ENCODE data around the gene CHN2.

- TF ChIP-seq SP1 (CRISPR knock-in tag; conservative IDR thresholded peaks at IDR 0.05) (no peak), IRF1 (CRISPR knock-in tag; IDR thresholded peaks at IDR 0.05) (no peak), CREM (CRISPR knock-in tag; IDR thresholded peaks at IDR 0.05) (no peak), STAT6 (CRISPR knock-in tag; conservative IDR thresholded peaks at IDR 0.05; ENCODE audit: low read depth) (no peak), ZNF232 (CRISPR knock-in tag; IDR thresholded peaks at IDR 0.05) (no peak), TEAD4 (CRISPR knock-in tag; IDR thresholded peaks at IDR 0.05) (no peak), FOXP4 (CRISPR knock-in tag; IDR thresholded peaks at IDR 0.05) (no peak), ELF4 (CRISPR knock-in tag; IDR thresholded peaks at IDR 0.05; ENCODE audit: low read depth) (no peak)
- TF ChIP-seq, protein P1, sequence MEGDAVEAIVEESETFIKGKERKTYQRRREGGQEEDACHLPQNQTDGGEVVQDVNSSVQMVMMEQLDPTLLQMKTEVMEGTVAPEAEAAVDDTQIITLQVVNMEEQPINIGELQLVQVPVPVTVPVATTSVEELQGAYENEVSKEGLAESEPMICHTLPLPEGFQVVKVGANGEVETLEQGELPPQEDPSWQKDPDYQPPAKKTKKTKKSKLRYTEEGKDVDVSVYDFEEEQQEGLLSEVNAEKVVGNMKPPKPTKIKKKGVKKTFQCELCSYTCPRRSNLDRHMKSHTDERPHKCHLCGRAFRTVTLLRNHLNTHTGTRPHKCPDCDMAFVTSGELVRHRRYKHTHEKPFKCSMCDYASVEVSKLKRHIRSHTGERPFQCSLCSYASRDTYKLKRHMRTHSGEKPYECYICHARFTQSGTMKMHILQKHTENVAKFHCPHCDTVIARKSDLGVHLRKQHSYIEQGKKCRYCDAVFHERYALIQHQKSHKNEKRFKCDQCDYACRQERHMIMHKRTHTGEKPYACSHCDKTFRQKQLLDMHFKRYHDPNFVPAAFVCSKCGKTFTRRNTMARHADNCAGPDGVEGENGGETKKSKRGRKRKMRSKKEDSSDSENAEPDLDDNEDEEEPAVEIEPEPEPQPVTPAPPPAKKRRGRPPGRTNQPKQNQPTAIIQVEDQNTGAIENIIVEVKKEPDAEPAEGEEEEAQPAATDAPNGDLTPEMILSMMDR (IDR thresholded peaks at IDR 0.05): no peak
- TF ChIP-seq, protein P2, sequence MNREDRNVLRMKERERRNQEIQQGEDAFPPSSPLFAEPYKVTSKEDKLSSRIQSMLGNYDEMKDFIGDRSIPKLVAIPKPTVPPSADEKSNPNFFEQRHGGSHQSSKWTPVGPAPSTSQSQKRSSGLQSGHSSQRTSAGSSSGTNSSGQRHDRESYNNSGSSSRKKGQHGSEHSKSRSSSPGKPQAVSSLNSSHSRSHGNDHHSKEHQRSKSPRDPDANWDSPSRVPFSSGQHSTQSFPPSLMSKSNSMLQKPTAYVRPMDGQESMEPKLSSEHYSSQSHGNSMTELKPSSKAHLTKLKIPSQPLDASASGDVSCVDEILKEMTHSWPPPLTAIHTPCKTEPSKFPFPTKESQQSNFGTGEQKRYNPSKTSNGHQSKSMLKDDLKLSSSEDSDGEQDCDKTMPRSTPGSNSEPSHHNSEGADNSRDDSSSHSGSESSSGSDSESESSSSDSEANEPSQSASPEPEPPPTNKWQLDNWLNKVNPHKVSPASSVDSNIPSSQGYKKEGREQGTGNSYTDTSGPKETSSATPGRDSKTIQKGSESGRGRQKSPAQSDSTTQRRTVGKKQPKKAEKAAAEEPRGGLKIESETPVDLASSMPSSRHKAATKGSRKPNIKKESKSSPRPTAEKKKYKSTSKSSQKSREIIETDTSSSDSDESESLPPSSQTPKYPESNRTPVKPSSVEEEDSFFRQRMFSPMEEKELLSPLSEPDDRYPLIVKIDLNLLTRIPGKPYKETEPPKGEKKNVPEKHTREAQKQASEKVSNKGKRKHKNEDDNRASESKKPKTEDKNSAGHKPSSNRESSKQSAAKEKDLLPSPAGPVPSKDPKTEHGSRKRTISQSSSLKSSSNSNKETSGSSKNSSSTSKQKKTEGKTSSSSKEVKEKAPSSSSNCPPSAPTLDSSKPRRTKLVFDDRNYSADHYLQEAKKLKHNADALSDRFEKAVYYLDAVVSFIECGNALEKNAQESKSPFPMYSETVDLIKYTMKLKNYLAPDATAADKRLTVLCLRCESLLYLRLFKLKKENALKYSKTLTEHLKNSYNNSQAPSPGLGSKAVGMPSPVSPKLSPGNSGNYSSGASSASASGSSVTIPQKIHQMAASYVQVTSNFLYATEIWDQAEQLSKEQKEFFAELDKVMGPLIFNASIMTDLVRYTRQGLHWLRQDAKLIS (CRISPR knock-in tag; IDR thresholded peaks at IDR 0.05; ENCODE audit: borderline replicate concordance): no peak
- TF ChIP-seq, protein P3, sequence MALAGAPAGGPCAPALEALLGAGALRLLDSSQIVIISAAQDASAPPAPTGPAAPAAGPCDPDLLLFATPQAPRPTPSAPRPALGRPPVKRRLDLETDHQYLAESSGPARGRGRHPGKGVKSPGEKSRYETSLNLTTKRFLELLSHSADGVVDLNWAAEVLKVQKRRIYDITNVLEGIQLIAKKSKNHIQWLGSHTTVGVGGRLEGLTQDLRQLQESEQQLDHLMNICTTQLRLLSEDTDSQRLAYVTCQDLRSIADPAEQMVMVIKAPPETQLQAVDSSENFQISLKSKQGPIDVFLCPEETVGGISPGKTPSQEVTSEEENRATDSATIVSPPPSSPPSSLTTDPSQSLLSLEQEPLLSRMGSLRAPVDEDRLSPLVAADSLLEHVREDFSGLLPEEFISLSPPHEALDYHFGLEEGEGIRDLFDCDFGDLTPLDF (CRISPR knock-in tag; IDR thresholded peaks at IDR 0.05): no peak
Measured at GRCh38 chr7:29508608-29509007, 314.0 kb downstream of the CHN2 start.

Data from WTC11 (cell line).